ENCODE results near the gene PLXNB3. TPM values are rescaled to one million over a fixed set of nuclear protein-coding genes. Genes with fewer than 3 reads are reported as not detected.
A peak's percentile ranks its signal among the peaks of the same experiment; 100 is the strongest.
"Not testable (repeated sequence)": the region's sequence is repeated elsewhere in the genome, so short reads cannot be mapped to it uniquely, and the experiment has no call there.

PLXNB3 gene
- total and polyA plus RNA-seq, 8 donors: 4.0 to 28.6 (median 6.2) TPM

DNA sequence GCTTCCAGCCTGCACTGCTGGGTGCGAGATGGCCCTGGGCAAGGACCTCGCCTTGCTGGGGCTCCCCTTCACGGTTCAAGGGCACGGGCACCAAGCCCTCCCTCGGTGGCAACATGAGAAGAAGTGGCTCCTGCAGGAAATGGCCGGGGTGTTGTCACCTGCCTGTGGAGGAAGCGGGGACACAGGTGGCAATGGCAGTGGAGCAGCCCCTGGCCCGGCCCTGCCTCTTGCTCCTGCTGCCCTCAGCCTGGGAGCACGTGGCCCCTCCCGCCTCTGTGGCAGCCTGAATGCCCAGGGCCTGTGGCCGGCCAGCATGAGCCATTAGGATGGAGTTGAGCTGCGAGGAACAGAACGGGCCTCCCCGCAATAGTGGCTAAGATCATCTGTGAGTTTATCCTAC, 22.6 kb upstream of the PLXNB3 start:
- no peaks in the 10 kb centered on the region for H3K27me3 ChIP-seq
- H3K4me1 ChIP-seq: no peaks in the 10 kb centered on the region
- ATAC-seq: no peak
- peak in 1 of 6 donors; percentile 70 for DNase-seq
- TF ChIP-seq, protein P1, sequence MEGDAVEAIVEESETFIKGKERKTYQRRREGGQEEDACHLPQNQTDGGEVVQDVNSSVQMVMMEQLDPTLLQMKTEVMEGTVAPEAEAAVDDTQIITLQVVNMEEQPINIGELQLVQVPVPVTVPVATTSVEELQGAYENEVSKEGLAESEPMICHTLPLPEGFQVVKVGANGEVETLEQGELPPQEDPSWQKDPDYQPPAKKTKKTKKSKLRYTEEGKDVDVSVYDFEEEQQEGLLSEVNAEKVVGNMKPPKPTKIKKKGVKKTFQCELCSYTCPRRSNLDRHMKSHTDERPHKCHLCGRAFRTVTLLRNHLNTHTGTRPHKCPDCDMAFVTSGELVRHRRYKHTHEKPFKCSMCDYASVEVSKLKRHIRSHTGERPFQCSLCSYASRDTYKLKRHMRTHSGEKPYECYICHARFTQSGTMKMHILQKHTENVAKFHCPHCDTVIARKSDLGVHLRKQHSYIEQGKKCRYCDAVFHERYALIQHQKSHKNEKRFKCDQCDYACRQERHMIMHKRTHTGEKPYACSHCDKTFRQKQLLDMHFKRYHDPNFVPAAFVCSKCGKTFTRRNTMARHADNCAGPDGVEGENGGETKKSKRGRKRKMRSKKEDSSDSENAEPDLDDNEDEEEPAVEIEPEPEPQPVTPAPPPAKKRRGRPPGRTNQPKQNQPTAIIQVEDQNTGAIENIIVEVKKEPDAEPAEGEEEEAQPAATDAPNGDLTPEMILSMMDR (IDR thresholded peaks at IDR 0.05): no peak
- no peak for FAIRE-seq
- no peaks in the 10 kb centered on the region for H3K36me3 ChIP-seq
- H3K27ac ChIP-seq: no peak overlapping the region
- intact Hi-C loops (cut with DNase I): no loop called here
- WGBS, 2 donors: 81 to 95% methylated on average over 11 to 14 of the region's 14 CpGs
- no peaks in the 10 kb centered on the region for H3K9me3 ChIP-seq
- no peak overlapping the region for H3K4me3 ChIP-seq

- intact Hi-C loops (cut with DNase I); H3K4me3 ChIP-seq; DNase-seq; H3K27ac ChIP-seq; ATAC-seq; FAIRE-seq; H3K36me3 ChIP-seq; H3K9me3 ChIP-seq; H3K4me1 ChIP-seq; H3K27me3 ChIP-seq: not testable (repeated sequence)
- WGBS, 2 donors: 91 to 95% methylated on average over 12 to 14 of the region's 14 CpGs
These were observed 21.9 kb upstream of the PLXNB3 start for GRCh38 chrX:153742111-153742510.

DNA sequence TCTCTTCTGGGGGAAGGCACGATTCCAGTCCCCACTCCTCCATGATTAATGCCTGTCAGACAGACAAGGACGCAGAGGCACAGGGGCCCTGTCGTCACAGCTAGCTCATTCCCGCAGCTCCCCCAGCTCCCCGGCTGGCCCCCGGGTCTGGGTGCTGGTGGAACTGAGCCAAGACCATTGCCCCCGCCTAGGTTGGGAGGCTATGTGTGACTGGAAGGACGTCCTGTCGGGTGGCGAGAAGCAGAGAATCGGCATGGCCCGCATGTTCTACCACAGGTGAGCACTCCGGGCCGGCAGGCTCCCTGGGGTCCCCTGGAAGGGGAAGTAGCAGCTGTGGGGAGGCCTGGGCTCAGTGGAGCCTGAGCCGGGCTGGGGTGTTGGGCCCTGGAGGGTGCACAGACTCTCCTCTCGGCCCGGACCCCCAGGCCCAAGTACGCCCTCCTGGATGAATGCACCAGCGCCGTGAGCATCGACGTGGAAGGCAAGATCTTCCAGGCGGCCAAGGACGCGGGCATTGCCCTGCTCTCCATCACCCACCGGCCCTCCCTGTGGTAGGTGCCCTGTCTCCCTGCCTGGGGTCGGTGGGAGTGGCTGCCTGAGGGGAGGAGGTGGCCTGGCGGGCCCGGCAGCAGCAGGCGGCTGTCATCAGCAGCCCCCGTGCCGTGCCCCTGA, 21.1 kb upstream of the PLXNB3 start:
- H3K4me3 ChIP-seq; H3K9me3 ChIP-seq; H3K27ac ChIP-seq; ATAC-seq; H3K27me3 ChIP-seq; H3K4me1 ChIP-seq; H3K36me3 ChIP-seq; intact Hi-C loops (cut with DNase I); FAIRE-seq: not testable (repeated sequence)
- peak in 1 of 6 donors; percentile 60 for DNase-seq
- 71 to 79% methylated on average over 20 to 32 of the region's 32 CpGs for WGBS, 2 donors

DNA sequence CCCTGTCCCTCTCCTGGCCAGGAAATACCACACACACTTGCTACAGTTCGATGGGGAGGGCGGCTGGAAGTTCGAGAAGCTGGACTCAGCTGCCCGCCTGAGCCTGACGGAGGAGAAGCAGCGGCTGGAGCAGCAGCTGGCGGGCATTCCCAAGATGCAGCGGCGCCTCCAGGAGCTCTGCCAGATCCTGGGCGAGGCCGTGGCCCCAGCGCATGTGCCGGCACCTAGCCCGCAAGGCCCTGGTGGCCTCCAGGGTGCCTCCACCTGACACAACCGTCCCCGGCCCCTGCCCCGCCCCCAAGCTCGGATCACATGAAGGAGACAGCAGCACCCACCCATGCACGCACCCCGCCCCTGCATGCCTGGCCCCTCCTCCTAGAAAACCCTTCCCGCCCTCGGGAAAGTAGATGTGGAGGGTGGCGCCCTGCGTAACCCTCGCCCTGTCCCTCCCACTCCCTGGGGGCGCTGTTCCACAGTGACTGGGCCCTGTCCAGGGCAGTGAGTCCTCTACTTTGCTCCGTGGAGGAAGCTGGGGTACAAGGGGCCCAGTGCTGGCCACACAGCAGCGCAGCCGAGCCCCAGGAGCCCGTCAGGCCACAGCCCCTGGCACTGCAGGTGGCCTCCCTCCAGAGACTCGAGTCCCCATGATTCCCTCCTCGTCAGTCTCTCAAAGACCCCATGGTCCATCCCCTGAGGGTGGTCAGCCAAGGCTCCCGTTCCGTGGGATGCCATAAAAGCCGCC, 20.4 kb upstream of the PLXNB3 start:
- intact Hi-C loops (cut with DNase I); H3K36me3 ChIP-seq; H3K4me1 ChIP-seq; H3K27me3 ChIP-seq; FAIRE-seq; H3K9me3 ChIP-seq; H3K4me3 ChIP-seq: not testable (repeated sequence)
- WGBS, 2 donors: 53 to 77% methylated on average over 16 to 32 of the region's 35 CpGs
- H3K27ac ChIP-seq: peak overlapping the region in 1 of 4 donors; percentile 23
- peak in 3 of 6 donors; percentile 68 to 88 (median 80) for DNase-seq
- ATAC-seq: peak in 1 of 4 donors; percentile 77

DNA sequence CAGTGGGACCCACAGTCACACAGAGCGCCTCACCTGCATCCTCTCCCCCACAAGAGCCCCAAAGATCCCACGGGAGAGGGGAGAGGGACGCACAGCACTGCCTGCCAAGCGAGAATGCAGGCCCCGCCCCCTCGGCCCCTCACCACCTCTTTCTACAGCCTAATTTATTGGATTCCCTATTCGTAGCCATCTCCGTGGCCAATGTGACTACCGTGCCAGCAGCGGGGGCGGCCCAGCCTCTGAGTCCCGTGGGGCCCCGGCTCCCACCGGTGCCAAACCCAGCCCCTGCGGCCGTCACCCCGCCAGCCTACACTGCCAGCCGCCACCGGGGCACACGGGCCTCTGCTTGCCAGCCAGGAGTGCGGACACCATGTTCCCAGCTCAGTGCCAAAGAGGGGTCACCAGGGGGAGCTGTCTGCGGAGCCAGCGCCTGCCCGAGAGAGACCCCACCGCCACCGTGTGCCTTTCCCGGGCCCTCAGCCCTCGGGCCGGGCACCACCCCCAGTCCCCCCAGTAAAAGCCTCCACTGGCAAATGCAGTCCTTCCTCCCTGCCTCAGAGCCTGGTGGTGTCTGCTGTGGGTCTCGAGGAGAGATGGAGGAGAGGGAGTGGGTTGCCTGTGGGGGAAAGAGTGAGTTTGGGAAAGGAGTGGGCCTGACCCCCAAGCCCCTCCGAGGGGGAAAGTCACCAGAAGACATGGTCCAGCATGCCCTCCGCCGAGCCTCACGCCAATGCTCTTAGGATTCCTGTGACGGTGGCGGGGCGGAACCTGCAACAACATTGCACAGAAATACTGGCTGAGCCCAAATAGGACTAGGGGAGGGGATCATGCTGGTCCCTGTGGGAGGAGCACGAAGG, 19.6 kb upstream of the PLXNB3 start:
- peak in 3 of 6 donors; percentile 32 to 65 (median 56) for DNase-seq
- Histone ChIP-seq H3K27me3 (no peaks in the 10 kb centered on the region), H3K4me1 (no peaks in the 10 kb centered on the region), H3K36me3 (no peaks in the 10 kb centered on the region), H3K4me3 (no peak overlapping the region), H3K9me3 (no peaks in the 10 kb centered on the region), H3K27ac (peak overlapping the region in 1 of 4 donors; percentile 23)
- FAIRE-seq: peak; percentile 60
- WGBS, 2 donors: 41 to 42% methylated on average over 36 to 38 of the region's 38 CpGs
- ATAC-seq: peak in 1 of 4 donors; percentile 57
- TF ChIP-seq, protein P1 (IDR thresholded peaks at IDR 0.05): no peak
- intact Hi-C loops (cut with DNase I): no loop called here

GRCh38 chrX:153745067-153745433, 19.0 kb upstream of the PLXNB3 start:
- ATAC-seq; H3K36me3 ChIP-seq; H3K4me1 ChIP-seq; H3K27ac ChIP-seq; H3K27me3 ChIP-seq; intact Hi-C loops (cut with DNase I); H3K9me3 ChIP-seq; H3K4me3 ChIP-seq; FAIRE-seq: not testable (repeated sequence)
- 32 to 54% methylated on average over 9 to 12 of the region's 12 CpGs for WGBS, 2 donors
- DNase-seq: peak in 1 of 6 donors; percentile 55
